Epidermal melanocyte (primary cell): ENCODE data around the gene GALNT14.

Experiments used
- DNase-seq: peaks from one replicate; pipeline ENCODE4 v3.0.0; 2011; ENCODE audit warnings: low spot score; ENCODE audit not compliant: insufficient read length

GALNT14 gene

DNA sequence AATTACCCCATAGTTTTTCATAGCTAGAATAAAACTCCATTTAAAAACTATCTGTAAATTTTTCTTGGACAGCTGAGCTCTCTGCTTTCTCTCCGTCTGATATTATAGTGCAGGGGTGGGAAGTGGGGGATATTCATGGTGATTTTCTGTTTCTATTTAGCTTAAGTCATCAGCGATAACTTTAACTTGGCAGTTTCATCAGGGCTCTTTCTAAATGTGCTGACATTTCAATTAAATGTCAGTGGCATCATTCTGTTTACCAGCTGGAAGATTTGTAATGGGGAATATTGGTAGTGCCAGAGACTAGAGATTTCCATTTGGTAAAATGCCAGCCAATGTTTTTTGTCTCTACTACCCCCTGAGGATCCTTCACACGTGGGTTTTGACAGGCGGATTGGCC is 277.5 kb downstream of the GALNT14 start:
- no peak for DNase-seq
